PFSK-1 (cell line): Measurements from ENCODE around the gene LOXL1.

Source experiments
- FOXP2 ChIP-seq: optimal IDR thresholded peaks from 2 replicates; pipeline ENCODE3; 2011; ENCODE audit warnings: borderline replicate concordance, control low read depth, inconsistent platforms; ENCODE audit not compliant: insufficient read depth; ENCODE audit errors: extremely low read length, extremely low read depth
- POLR2AphosphoS5 ChIP-seq: IDR thresholded peaks from 2 replicates; pipeline ENCODE4 v1.6.1; 2012; ENCODE audit warnings: low read depth, mild to moderate bottlenecking, control low read depth, low read length, moderate library complexity
- SIN3A ChIP-seq: IDR thresholded peaks from 2 replicates; pipeline ENCODE4 v1.6.1; 2012; ENCODE audit warnings: mild to moderate bottlenecking, low read length, moderate library complexity, borderline replicate concordance; ENCODE audit not compliant: insufficient read depth
- TAF1 ChIP-seq: IDR thresholded peaks from 2 replicates; pipeline ENCODE4 v1.6.1; 2012; ENCODE audit warnings: low read length, control low read depth, borderline replicate concordance; ENCODE audit not compliant: insufficient read depth
- TF ChIP-seq, protein P1 (sequence below), 2 experiments: IDR thresholded peaks; 2 replicates each; pipeline versions ENCODE4 v1.6.1 to v1.8.0; 2011 to 2012; ENCODE audit warnings: low read depth in 2 of 2, low read length in 2 of 2, control low read depth in 1 of 2, inconsistent platforms in 1 of 2, mild to moderate bottlenecking in 1 of 2, moderate library complexity in 1 of 2; ENCODE audit not compliant: insufficient read depth in 1 of 2

The LOXL1 gene

GRCh38 chr15:73972984-73973682, 46.9 kb downstream of the LOXL1 start:
- no peak for TF ChIP-seq TAF1
- no peak for TF ChIP-seq POLR2AphosphoS5
- TF ChIP-seq, protein P1, sequence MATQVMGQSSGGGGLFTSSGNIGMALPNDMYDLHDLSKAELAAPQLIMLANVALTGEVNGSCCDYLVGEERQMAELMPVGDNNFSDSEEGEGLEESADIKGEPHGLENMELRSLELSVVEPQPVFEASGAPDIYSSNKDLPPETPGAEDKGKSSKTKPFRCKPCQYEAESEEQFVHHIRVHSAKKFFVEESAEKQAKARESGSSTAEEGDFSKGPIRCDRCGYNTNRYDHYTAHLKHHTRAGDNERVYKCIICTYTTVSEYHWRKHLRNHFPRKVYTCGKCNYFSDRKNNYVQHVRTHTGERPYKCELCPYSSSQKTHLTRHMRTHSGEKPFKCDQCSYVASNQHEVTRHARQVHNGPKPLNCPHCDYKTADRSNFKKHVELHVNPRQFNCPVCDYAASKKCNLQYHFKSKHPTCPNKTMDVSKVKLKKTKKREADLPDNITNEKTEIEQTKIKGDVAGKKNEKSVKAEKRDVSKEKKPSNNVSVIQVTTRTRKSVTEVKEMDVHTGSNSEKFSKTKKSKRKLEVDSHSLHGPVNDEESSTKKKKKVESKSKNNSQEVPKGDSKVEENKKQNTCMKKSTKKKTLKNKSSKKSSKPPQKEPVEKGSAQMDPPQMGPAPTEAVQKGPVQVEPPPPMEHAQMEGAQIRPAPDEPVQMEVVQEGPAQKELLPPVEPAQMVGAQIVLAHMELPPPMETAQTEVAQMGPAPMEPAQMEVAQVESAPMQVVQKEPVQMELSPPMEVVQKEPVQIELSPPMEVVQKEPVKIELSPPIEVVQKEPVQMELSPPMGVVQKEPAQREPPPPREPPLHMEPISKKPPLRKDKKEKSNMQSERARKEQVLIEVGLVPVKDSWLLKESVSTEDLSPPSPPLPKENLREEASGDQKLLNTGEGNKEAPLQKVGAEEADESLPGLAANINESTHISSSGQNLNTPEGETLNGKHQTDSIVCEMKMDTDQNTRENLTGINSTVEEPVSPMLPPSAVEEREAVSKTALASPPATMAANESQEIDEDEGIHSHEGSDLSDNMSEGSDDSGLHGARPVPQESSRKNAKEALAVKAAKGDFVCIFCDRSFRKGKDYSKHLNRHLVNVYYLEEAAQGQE (IDR thresholded peaks at IDR 0.05; ENCODE audit: insufficient read depth in 1 of 2, low read depth in 2 of 2, low read length in 2 of 2), result no peak
- TF ChIP-seq FOXP2, result no peak
- no peak for TF ChIP-seq SIN3A

DNA sequence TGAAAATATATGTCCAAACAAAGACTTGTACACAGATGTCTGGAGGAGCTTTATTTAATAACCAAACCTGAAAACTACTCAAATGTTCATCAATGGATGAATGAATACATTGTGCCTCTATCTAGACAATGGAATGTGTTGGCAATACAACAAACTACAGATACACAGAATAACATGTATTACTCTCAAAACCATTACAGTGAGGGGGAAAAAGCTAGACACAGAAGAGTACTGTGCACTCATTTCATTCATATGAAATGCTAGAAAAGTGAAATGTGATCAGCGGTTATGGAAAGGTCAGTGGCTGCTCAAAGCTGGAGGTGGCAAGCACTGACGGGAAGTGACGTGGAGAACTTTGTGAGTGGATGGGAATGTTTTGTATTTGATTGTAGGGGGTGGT, 52.6 kb downstream of the LOXL1 start:
- TF ChIP-seq FOXP2 (no peak), POLR2AphosphoS5 (no peak), TAF1 (no peak), SIN3A (no peak)
- TF ChIP-seq, protein P1 (IDR thresholded peaks at IDR 0.05; ENCODE audit: insufficient read depth in 1 of 2, low read depth in 2 of 2, low read length in 2 of 2), result no peak

- TF ChIP-seq SIN3A (no peak), TAF1 (no peak), POLR2AphosphoS5 (no peak), FOXP2 (no peak)
- TF ChIP-seq, protein P1 (IDR thresholded peaks at IDR 0.05; ENCODE audit: insufficient read depth in 1 of 2, low read depth in 2 of 2, low read length in 2 of 2), result no peak
Observed at GRCh38 chr15:73979636-73980035, 53.4 kb downstream of the LOXL1 start.

- TF ChIP-seq TAF1 (no peak), FOXP2 (no peak), POLR2AphosphoS5 (no peak), SIN3A (no peak)
- TF ChIP-seq, protein P1 (IDR thresholded peaks at IDR 0.05; ENCODE audit: insufficient read depth in 1 of 2, low read depth in 2 of 2, low read length in 2 of 2), result no peak
Observed at GRCh38 chr15:73981761-73982221, 55.5 kb downstream of the LOXL1 start.

GRCh38 chr15:73982222-73982962, 56.1 kb downstream of the LOXL1 start:
- no peak for TF ChIP-seq POLR2AphosphoS5
- no peak for TF ChIP-seq SIN3A
- TF ChIP-seq FOXP2, result no peak
